ENCODE results near the gene RPS6KC1. TPM values are rescaled to one million over a fixed set of nuclear protein-coding genes. Genes with fewer than 3 reads are reported as not detected.

Gene RPS6KC1
- total and polyA plus RNA-seq, 7 donors: 3.9 to 37.4 (median 23.1) TPM

DNA sequence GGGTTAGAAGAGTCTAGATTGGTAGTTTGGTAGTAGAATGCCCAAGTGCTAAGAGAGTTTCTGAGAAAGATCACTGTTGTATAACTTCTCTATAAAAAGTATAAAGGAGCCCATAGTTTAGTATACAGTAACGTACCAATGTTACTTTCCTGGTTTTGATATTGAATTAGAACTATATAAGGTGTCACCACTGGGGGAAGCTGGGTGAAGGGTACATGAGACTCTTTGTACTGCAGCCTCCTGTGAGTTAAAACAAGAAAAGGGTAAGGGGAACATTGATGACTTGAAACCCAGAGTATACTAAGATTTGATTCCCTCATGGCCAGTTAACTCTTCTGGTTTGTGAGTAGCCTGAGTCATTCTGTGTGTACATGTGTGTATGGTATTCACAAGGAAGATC lies 129.8 kb downstream of the RPS6KC1 start:
- no peaks in the 10 kb centered on the region for H3K27me3 ChIP-seq
- WGBS, 2 donors: 97 to 98% methylated on average over 1 of the region's 1 CpG
- intact Hi-C loops (cut with DNase I): no loop called here
- H3K36me3 ChIP-seq: peaks cover 0 to 26% (median 2%) of the 10 kb centered on the region in 4 donors
- H3K9me3 ChIP-seq: peaks cover 0 to 5% (median 0%) of the 10 kb centered on the region in 4 donors
- H3K4me3 ChIP-seq: no peak overlapping the region
- H3K27ac ChIP-seq: no peak overlapping the region
- TF ChIP-seq, protein P1, sequence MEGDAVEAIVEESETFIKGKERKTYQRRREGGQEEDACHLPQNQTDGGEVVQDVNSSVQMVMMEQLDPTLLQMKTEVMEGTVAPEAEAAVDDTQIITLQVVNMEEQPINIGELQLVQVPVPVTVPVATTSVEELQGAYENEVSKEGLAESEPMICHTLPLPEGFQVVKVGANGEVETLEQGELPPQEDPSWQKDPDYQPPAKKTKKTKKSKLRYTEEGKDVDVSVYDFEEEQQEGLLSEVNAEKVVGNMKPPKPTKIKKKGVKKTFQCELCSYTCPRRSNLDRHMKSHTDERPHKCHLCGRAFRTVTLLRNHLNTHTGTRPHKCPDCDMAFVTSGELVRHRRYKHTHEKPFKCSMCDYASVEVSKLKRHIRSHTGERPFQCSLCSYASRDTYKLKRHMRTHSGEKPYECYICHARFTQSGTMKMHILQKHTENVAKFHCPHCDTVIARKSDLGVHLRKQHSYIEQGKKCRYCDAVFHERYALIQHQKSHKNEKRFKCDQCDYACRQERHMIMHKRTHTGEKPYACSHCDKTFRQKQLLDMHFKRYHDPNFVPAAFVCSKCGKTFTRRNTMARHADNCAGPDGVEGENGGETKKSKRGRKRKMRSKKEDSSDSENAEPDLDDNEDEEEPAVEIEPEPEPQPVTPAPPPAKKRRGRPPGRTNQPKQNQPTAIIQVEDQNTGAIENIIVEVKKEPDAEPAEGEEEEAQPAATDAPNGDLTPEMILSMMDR (IDR thresholded peaks at IDR 0.05): no peak
- no peak for TF ChIP-seq EP300 (IDR thresholded peaks at IDR 0.05)
- no peak for TF ChIP-seq POLR2A (IDR thresholded peaks at IDR 0.05)
- TF ChIP-seq POLR2AphosphoS5 (IDR thresholded peaks at IDR 0.05): no peak
- no peaks in the 10 kb centered on the region for H3K4me1 ChIP-seq
- DNase-seq: no peak

DNA sequence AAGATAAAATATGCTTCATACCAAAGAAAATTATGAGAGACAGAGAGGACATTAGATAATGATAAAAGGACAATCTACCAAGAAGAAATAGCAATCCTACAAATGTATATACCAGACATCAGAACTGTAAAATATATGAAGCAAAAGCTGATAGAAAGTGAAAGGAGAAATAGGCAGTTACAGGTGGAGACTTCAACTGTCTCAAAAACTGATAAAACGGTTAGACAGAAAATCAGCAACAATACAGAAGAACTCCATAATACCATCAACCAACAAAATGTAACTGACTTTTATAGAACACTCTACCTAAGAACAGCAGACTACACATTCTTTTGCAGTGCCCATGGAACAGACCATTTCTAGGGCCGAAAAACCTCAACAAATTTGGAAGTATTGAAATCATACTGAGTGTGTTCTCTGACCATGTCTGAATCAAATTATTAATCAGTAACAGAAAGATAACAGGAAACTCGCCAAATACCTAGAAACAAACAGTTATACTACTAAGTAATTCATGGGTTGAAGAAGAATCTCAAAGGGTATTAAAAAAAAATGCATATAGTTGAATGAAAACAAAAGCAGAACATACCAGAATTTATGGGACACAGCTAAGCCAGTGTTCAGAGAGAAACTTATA lies 132.1 kb downstream of the RPS6KC1 start:
- DNase-seq: no peak
- 86 to 87% methylated on average over 3 of the region's 3 CpGs for WGBS, 2 donors
- H3K27ac ChIP-seq: no peak overlapping the region
- intact Hi-C loops (cut with DNase I): no loop called here
- no peaks in the 10 kb centered on the region for H3K4me1 ChIP-seq
- no peaks in the 10 kb centered on the region for H3K27me3 ChIP-seq
- TF ChIP-seq POLR2A (IDR thresholded peaks at IDR 0.05) (no peak), EP300 (IDR thresholded peaks at IDR 0.05) (no peak), POLR2AphosphoS5 (IDR thresholded peaks at IDR 0.05) (no peak)
- TF ChIP-seq, protein P1 (IDR thresholded peaks at IDR 0.05): no peak
- peaks cover 0 to 15% (median 1%) of the 10 kb centered on the region in 4 donors for H3K9me3 ChIP-seq
- H3K36me3 ChIP-seq: peaks cover 0 to 24% (median 0%) of the 10 kb centered on the region in 4 donors
- H3K4me3 ChIP-seq: no peak overlapping the region

DNA sequence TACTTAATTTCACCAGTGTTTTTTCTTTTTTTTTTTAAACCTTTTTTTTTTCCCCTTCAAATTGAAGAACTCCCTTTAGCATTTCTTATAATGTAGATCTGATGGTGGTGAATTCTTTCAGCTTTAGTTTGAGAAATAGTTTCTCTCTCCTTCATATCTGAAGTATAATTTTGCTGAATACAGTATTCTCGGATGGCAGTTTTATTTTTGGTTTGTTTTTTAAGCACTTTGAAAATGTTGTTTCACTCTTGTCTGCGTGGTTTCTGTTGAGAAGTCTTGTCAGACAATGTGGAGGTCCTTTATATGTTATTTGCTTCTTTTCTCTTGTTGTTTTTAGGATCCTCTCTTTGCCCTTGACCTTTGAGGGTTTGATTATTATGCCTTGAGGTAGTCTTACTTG lies 135.1 kb downstream of the RPS6KC1 start:
- TF ChIP-seq POLR2A (IDR thresholded peaks at IDR 0.05) (no peak), EP300 (IDR thresholded peaks at IDR 0.05) (no peak), POLR2AphosphoS5 (IDR thresholded peaks at IDR 0.05) (no peak)
- TF ChIP-seq, protein P1 (IDR thresholded peaks at IDR 0.05): no peak

DNA sequence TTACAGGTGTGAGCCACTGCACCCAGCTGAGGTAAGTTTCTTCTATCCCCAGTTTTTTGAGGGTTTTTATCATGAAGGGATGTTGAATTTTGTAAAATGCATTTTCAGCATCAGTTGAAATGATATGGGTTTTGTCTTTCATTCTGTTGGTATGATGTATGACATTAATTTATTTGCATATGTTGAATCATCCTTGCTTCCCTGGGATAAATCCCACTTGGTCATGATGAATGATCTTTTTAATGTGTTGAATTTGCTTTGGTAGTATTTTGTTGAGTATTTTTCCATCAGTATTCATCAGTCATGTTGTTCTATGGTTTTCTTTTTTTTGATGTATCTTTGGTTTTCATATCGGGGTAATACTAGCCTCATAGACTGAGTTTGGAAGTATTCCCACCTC lies 141.0 kb downstream of the RPS6KC1 start:
- Histone ChIP-seq H3K36me3 (peaks cover 0 to 3% (median 0%) of the 10 kb centered on the region in 4 donors), H3K4me3 (no peak overlapping the region), H3K27me3 (no peaks in the 10 kb centered on the region), H3K4me1 (no peaks in the 10 kb centered on the region), H3K27ac (no peak overlapping the region), H3K9me3 (no peaks in the 10 kb centered on the region)
- 95 to 100% methylated on average over 1 of the region's 1 CpG for WGBS, 2 donors
- TF ChIP-seq, protein P1 (IDR thresholded peaks at IDR 0.05): no peak
- no peak for TF ChIP-seq POLR2AphosphoS5 (IDR thresholded peaks at IDR 0.05)
- TF ChIP-seq POLR2A (IDR thresholded peaks at IDR 0.05): no peak
- TF ChIP-seq EP300 (IDR thresholded peaks at IDR 0.05): no peak
- no peak for DNase-seq
- intact Hi-C loops (cut with DNase I): no loop called here

More for the DNA sequence above, 135.1 kb downstream of the RPS6KC1 start:
- H3K4me1 ChIP-seq: no peaks in the 10 kb centered on the region
- H3K27me3 ChIP-seq: no peaks in the 10 kb centered on the region
- peaks cover 0 to 13% (median 0%) of the 10 kb centered on the region in 4 donors for H3K36me3 ChIP-seq
- no peak overlapping the region for H3K4me3 ChIP-seq
- no peak overlapping the region for H3K27ac ChIP-seq
- DNase-seq: no peak
- WGBS, 2 donors: 92 to 97% methylated on average over 2 of the region's 2 CpGs
- intact Hi-C loops (cut with DNase I): no loop called here
- H3K9me3 ChIP-seq: peaks cover 0 to 15% (median 1%) of the 10 kb centered on the region in 4 donors

Data from sigmoid colon (tissue), 7 donors.